Tibial nerve (tissue), 4 donors: ENCODE measurements around the gene MFSD11. TPM values are rescaled to one million over a fixed set of nuclear protein-coding genes. Genes with fewer than 3 reads are reported as not detected.
"Not testable (repeated sequence)": the region's sequence is repeated elsewhere in the genome, so short reads cannot be mapped to it uniquely, and the experiment has no call there.

ENCODE experiments used
- DNase-seq, 2 donors: peaks; one replicate each; pipeline ENCODE4 v3.0.0-alpha.2; 2019; ENCODE audit warnings: low spot score in 2 of 2
- H3K27ac ChIP-seq, 4 donors: fragments of 200-600 bp; sonication (generic) in 3 of 4; one replicate each; pipeline ENCODE4 v1.5.1; 2017 to 2019; ENCODE audit warnings: mild to moderate bottlenecking in 1 of 4
- H3K27me3 ChIP-seq, 2 donors: fragments of 200-600 bp; sonication (generic) in 1 of 2; one replicate each; pipeline versions ENCODE4 v1.5.1 to v1.6.0; 2017 to 2019
- H3K36me3 ChIP-seq, 3 donors: fragments of 200-600 bp; sonication (generic); one replicate each; pipeline ENCODE4 v1.5.1; 2018 to 2019
- H3K4me1 ChIP-seq, 4 donors: fragments of 200-600 bp; sonication (generic) in 3 of 4; one replicate each; pipeline ENCODE4 v1.5.1; 2017 to 2019
- H3K4me3 ChIP-seq, 4 donors: fragments of 200-600 bp; sonication (generic) in 3 of 4; one replicate each; pipeline ENCODE4 v1.5.1; 2017 to 2019; ENCODE audit warnings: mild to moderate bottlenecking in 1 of 4, moderate library complexity in 1 of 4
- H3K9me3 ChIP-seq, 4 donors: fragments of 200-600 bp; sonication (generic) in 3 of 4; one replicate each; pipeline ENCODE4 v1.5.1; 2017 to 2019
- EP300 ChIP-seq, 2 donors: sonication (generic); formaldehyde crosslinking; IDR thresholded peaks; one replicate each; pipeline ENCODE4 v1.6.1; 2017; ENCODE audit warnings: antibody characterized with exemption in 2 of 2, mild to moderate bottlenecking in 1 of 2
- POLR2A ChIP-seq, 2 donors: fragments of 450-650 bp; IDR thresholded peaks; one replicate each; pipeline ENCODE4 v1.6.1; 2017; ENCODE audit warnings: antibody characterized with exemption in 2 of 2, mild to moderate bottlenecking in 2 of 2, moderate library complexity in 2 of 2
- WGBS, 2 donors: methylation state at CpG; one replicate each; pipeline ENCODE4 v1.1.5; 2018; 5-methylcytosine and 5-hydroxymethylcytosine counted together
- total RNA-seq, 4 donors: library from RNA; depleted of rRNA; stranded (reverse); fragments of >200 nt; gene quantifications; one replicate each; pipeline ENCODE4 v1.1.0, GENCODE V29; 2016
- TF ChIP-seq, protein P1 (sequence below), 5 experiments: fragments of 200-600 bp in 3 of 5; fragments of 450-650 bp in 2 of 5; sonication (generic) in 3 of 5; IDR thresholded peaks; one replicate each; pipeline ENCODE4 v1.5.1; 2016 to 2019; ENCODE audit warnings: antibody characterized with exemption in 5 of 5, mild to moderate bottlenecking in 3 of 5, moderate library complexity in 2 of 5

MFSD11 gene
- total RNA-seq, 4 donors from 2014 or later: 25.8 to 61.0 (median 37.1) TPM

- H3K4me1 ChIP-seq: no peaks in the 10 kb centered on the region
- DNase-seq: no peak
- WGBS, 2 donors: 92 to 96% methylated on average over 4 of the region's 4 CpGs
- TF ChIP-seq, protein P1, sequence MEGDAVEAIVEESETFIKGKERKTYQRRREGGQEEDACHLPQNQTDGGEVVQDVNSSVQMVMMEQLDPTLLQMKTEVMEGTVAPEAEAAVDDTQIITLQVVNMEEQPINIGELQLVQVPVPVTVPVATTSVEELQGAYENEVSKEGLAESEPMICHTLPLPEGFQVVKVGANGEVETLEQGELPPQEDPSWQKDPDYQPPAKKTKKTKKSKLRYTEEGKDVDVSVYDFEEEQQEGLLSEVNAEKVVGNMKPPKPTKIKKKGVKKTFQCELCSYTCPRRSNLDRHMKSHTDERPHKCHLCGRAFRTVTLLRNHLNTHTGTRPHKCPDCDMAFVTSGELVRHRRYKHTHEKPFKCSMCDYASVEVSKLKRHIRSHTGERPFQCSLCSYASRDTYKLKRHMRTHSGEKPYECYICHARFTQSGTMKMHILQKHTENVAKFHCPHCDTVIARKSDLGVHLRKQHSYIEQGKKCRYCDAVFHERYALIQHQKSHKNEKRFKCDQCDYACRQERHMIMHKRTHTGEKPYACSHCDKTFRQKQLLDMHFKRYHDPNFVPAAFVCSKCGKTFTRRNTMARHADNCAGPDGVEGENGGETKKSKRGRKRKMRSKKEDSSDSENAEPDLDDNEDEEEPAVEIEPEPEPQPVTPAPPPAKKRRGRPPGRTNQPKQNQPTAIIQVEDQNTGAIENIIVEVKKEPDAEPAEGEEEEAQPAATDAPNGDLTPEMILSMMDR (IDR thresholded peaks at IDR 0.05): no peak
- TF ChIP-seq EP300 (IDR thresholded peaks at IDR 0.05): no peak
- TF ChIP-seq POLR2A (IDR thresholded peaks at IDR 0.05): no peak
- H3K27ac ChIP-seq: no peak overlapping the region
- no peak overlapping the region for H3K4me3 ChIP-seq
- peaks cover 0 to 10% (median 0%) of the 10 kb centered on the region in 3 donors for H3K36me3 ChIP-seq
- H3K27me3 ChIP-seq: no peaks in the 10 kb centered on the region
- no peaks in the 10 kb centered on the region for H3K9me3 ChIP-seq
These were observed 70.4 kb downstream of the MFSD11 start for GRCh38 chr17:76808326-76808725.

DNA sequence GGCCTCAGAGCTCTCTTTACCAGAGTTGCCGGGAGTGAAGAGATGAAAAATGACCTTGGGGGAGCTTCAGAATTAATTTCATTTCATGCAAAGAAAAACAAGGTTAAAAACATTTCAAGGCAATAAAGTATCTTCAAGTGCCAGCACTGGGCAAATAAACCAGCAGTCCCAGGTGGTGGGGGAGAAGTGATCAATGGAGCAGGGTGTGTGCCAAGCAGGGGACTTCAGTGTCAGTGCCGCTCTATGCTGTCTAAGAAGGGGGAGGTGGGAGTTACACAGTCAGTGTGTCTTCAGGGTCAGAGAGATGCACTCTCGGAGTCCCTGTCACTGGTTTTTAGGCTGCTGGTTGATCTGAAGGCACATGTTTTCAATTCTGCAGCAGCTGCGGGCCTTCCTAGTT, 73.0 kb downstream of the MFSD11 start:
- peaks cover 0 to 7% (median 0%) of the 10 kb centered on the region in 3 donors for H3K36me3 ChIP-seq
- DNase-seq: no peak
- no peaks in the 10 kb centered on the region for H3K27me3 ChIP-seq
- H3K9me3 ChIP-seq: no peaks in the 10 kb centered on the region
- 63 to 71% methylated on average over 4 of the region's 4 CpGs for WGBS, 2 donors
- H3K4me1 ChIP-seq: no peaks in the 10 kb centered on the region
- H3K4me3 ChIP-seq: no peak overlapping the region
- H3K27ac ChIP-seq: no peak overlapping the region
- TF ChIP-seq, protein P1 (IDR thresholded peaks at IDR 0.05): no peak
- TF ChIP-seq POLR2A (IDR thresholded peaks at IDR 0.05) (no peak), EP300 (IDR thresholded peaks at IDR 0.05) (no peak)

- H3K9me3 ChIP-seq: no peaks in the 10 kb centered on the region
- H3K27ac ChIP-seq: no peak overlapping the region
- H3K36me3 ChIP-seq: peaks cover 0 to 3% (median 0%) of the 10 kb centered on the region in 3 donors
- TF ChIP-seq EP300 (IDR thresholded peaks at IDR 0.05) (no peak), POLR2A (IDR thresholded peaks at IDR 0.05) (no peak)
- TF ChIP-seq, protein P1 (IDR thresholded peaks at IDR 0.05): no peak
- WGBS, 2 donors: 83 to 89% methylated on average over 5 of the region's 5 CpGs
- H3K4me3 ChIP-seq: no peak overlapping the region
- no peak for DNase-seq
- no peaks in the 10 kb centered on the region for H3K27me3 ChIP-seq
- no peaks in the 10 kb centered on the region for H3K4me1 ChIP-seq
These were observed 73.9 kb downstream of the MFSD11 start for GRCh38 chr17:76811834-76812233.

DNA sequence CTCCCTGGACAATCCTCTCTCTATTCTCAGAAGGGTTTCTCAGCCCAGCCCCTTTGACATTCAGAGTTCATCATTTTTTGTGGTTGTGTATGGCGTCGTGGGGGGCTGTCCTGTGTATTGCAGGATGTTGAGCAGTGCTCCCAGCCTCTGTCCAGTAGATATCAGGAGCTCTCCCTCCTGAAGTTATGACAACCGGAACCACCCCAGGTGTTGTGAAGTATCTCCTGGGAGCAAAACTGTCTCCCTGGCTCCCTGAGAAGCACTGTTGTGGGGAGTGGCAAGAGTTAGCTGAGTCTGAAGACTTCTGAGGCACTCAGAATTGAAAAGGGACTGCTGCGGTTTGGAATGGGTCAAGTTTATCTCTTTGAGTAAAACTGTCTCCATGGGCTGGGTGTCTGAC, 74.3 kb downstream of the MFSD11 start:
- WGBS, 2 donors: 56 to 77% methylated on average over 4 of the region's 4 CpGs
- Histone ChIP-seq H3K36me3 (peaks cover 0 to 3% (median 0%) of the 10 kb centered on the region in 3 donors), H3K9me3 (no peaks in the 10 kb centered on the region), H3K4me1 (no peaks in the 10 kb centered on the region), H3K27ac (no peak overlapping the region), H3K4me3 (no peak overlapping the region), H3K27me3 (no peaks in the 10 kb centered on the region)
- no peak for DNase-seq
- TF ChIP-seq, protein P1 (IDR thresholded peaks at IDR 0.05): no peak
- no peak for TF ChIP-seq POLR2A (IDR thresholded peaks at IDR 0.05)
- TF ChIP-seq EP300 (IDR thresholded peaks at IDR 0.05): no peak

DNA sequence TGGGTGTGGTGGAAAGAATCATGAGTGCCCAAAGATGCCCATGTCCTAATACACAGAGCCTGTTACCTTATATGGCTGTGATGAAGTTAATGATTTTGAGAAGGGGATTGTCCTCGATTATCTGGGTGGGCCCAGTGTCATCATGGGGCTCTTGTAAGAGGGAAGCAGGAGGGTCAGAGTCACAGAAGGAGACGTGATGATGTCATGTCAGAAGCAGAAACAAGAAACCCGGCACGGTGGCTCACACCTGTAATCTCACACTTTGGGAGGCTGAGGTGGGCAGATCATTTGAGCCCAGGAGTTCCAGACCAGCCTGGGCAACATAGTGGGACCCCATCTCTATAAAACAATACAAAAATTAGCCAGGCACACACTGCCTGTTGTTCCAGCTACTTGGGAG, 75.0 kb downstream of the MFSD11 start:
- H3K27ac ChIP-seq: no peak overlapping the region
- no peaks in the 10 kb centered on the region for H3K27me3 ChIP-seq
- no peak overlapping the region for H3K4me3 ChIP-seq
- DNase-seq: no peak
- H3K36me3 ChIP-seq: no peaks in the 10 kb centered on the region
- H3K9me3 ChIP-seq: no peaks in the 10 kb centered on the region
- no peaks in the 10 kb centered on the region for H3K4me1 ChIP-seq
- WGBS, 2 donors: 70 to 80% methylated on average over 4 of the region's 4 CpGs
- TF ChIP-seq, protein P1 (IDR thresholded peaks at IDR 0.05): no peak
- no peak for TF ChIP-seq POLR2A (IDR thresholded peaks at IDR 0.05)
- no peak for TF ChIP-seq EP300 (IDR thresholded peaks at IDR 0.05)

- H3K9me3 ChIP-seq, H3K36me3 ChIP-seq, DNase-seq, H3K4me1 ChIP-seq, H3K27me3 ChIP-seq, H3K4me3 ChIP-seq, H3K27ac ChIP-seq: not testable (repeated sequence)
- 71 to 83% methylated on average over 9 of the region's 9 CpGs for WGBS, 2 donors
These were observed 78.1 kb downstream of the MFSD11 start for GRCh38 chr17:76815907-76816589.
